CD4-positive, alpha-beta T cell treated with Interleukin-12 subunit alpha and Interleukin-12 subunit beta, for 1 hour (primary cell): ENCODE measurements around the gene GJB2.

ENCODE experiments used
- DNase-seq: peaks from one replicate; pipeline ENCODE4 v3.0.0-alpha.2; 2020

Gene GJB2

GRCh38 chr13:20191311-20192157 lies 1.2 kb downstream of the GJB2 start:
- no peak for DNase-seq

DNA sequence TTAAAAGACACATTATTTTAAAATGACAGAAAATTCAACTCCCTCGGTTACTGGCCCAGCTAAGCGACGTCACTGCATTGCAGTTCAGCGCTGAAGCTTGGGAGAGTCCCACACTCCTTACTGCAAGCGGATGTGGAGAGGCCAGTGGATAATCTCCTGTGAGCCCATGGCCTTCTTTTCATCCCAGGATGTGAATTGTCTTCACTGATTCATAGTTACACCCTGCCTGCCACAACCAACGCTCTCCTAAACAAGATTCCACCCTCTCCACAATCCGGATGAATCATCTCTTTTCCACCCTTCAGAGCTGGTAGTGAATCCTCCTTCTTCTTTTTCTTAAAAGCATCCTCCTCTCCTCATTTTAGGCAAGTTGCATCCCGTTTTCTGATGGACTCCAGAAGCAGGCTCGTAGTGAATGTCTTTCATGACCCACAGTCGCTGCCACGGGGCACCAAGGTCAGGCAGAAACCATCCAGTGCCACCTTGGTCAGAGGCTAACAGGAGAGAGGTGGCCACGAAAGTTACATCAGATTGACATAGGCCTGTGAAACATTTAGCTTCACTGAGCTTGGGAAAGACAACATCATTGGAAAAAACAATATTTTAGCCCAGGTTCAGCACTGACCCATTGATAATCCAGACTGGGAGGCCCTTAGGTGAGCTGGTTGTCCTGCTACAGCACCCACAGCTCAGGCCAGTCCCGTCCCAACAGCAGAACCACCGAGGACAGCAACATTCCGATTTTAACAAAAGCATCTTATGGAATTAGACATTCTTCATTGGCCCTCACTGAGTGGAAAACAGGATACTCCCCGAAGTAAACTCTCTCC lies 2.0 kb downstream of the GJB2 start:
- no peak for DNase-seq

GRCh38 chr13:20190076-20190475 lies 2.7 kb downstream of the GJB2 start:
- no peak for DNase-seq

- no peak for DNase-seq
These were observed 3.8 kb downstream of the GJB2 start for GRCh38 chr13:20188667-20189553.

DNA sequence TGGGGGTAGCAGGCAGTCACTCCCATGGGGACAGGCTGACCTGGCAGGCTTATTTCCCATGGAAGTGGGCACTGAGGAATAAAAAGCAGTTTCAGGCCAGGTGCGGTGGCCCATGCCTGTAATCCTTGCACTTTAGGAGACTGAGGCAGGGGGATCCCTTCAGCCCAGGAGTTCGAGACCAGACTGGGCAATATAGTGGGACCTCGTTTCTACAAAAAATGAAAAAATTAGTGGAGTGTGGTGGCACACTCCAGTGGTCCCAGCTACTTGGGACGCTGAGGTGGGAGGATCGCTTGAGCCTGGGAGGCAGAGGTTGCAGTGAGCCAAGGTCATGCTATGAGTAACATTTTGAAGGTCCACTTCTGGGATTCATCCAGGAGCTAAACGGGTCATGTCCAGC lies 6.0 kb downstream of the GJB2 start:
- no peak for DNase-seq

- no peak for DNase-seq
These were observed 7.2 kb downstream of the GJB2 start for GRCh38 chr13:20185366-20186056.

DNA sequence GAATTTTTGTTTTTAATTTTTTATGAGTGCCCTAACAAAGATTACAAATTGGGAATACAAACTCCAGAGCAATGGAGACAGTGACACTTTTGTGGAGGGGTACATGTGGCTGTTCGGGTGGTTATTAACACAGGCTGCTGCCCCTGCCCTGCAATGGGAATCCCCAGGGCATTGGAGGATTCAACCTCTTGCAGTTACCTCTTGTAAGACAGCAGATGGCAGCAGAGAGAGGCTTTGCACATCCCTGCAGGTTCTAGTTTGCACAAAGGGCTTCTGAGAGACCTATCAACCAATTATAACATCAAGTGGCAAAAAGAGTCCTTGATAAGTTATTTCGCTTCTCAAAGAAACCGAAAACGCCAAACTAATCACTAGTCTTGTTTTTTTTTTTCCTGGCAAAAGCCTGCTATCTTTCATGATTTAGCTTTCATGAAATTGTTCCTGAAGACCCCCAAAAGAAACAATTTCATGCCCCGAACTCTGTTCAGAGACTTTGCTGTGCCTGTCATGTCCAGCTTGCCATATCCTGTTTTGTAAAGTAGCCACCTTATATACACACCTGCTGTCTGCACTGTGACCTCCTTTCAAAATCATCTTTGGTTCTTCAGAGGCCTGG lies 10.4 kb downstream of the GJB2 start:
- peak; percentile 75 for DNase-seq

GRCh38 chr13:20181188-20181587 lies 11.6 kb downstream of the GJB2 start:
- no peak for DNase-seq

DNA sequence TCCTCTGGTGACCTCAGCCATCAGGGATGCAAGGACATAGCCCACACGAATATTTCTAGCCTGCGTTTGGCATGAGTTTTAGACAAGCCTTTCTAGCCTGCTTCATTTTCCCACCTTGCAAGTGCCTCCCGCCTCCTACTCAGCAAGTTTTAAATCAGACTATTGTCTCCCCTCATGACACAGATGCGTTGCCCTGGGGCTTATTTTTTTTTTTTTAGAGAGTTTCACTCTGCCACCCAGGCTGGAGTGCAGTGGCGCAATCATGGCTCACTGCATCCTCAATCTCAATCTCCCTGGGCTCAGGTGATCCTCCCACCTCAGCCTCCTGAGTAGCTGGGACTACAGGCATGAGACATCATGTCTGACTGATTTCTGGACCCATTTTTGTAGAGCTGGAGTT lies 14.6 kb downstream of the GJB2 start:
- DNase-seq = no peak

- no peak for DNase-seq
These were observed 15.5 kb downstream of the GJB2 start for GRCh38 chr13:20177049-20177831.

DNA sequence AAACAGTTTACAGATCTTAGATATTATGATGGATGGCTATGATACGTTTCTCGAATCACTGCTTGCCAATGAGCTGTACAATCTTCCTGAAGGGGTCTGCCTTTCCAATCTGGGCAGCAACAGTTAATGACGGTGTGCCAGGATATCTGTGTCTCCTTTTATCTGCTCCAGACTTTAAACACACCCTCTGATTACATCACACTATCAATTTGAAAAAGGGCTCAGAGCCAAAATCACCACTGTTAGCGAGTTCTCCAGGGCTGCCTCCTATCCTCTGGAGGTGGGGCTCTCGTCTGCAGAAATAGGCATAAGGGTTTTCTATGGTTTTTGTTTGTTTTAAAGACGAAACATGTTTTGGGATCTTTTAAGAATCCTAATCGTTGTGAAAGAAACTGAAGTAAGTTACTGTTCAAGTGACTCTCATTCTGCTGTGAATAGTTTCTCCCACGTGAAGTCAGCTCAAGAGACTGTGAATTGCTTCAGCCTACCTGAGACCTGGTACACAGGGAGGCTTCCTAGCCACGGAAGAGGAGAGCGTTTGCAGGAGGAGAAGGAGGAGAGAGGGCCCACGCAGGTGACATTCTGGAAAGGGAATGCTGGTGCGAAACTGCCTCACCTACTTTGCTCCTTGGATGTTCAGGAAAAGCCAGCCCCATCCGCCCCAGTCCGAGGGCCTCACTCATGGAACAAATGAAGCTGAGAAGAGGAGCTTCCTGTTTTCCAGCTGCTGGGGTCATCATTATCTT lies 16.7 kb downstream of the GJB2 start:
- no peak for DNase-seq

DNA sequence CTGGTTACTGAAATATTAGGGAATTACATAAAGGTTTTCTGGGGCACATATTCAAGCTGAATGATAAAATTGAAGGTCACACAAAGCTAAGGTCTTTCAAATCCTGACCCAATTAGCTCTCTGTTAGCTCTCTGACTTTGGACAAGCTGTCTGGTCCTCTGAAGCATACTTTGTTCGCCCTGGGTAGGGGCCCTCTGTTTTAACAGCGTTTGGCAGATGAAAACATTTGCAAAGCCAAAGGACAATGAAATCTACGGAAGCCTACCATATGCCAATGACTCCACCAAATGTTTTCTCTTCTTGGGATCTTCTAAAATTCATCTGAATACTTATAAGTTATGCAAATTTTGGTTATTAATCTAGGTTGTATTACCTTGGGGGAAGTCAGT lies 17.3 kb downstream of the GJB2 start:
- DNase-seq = no peak

DNA sequence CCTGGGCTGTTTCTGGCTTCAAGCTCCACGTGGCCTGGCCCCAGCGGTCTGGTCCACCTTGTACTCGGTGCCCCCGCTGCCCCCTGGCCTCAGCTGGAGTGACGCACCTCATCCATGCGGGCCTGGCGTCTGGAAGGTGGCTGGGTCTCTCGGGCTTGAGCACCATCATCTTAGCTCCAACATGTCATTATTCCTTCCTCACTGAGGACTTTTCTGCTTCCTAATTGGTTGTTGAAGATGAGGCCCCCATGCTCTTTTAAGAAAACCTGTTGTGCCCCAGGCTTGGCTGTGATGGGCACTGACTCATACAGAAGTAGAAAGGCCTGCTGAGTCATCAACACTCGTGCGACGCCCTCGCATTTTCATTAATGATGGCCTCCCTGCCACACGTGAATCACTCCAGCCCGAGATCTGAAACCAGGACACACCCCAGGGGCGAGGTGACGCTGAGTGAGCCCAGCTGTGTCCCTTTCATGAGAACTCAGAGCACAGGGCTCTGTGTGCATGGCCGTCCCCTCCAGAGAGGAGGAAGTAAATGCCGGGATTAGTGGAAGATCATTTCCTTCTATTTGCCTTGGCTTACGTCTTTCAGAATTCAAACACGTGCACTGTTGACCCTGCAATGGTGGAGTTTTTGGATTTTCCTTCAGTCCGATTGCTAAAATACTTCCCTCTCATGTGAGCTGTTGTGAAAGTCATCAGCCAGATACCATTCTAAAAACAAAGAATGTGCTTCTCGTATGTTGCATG lies 17.9 kb downstream of the GJB2 start:
- peak; percentile 35 for DNase-seq

DNA sequence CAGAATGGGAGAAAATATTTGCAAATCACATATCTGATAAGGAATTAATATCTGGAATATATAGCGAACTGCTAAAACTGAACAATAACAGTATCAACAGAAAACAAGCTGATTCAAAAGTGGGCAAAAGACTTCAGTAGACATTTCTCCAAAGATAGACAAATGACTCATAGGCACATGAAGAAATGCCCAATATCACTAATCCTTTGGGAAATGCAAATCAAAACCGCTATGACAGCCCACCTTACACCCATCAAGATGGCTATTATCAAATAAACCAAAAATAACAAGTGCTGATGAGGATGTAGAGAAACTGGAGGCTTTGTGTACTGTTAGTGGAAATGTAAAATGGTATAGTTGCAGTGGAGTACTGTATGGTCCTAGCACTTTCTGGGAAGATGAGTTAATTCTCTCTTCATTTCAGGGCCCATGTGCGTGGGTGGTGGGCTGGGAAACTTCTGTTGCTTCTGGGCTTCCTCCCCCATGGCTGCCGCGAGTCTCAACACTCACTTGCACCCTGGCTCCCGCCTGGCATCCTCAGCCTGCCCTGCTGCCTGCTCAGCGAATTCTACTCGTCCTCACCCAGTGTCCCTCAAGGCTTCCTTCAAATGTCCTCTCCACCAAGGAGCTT lies 19.5 kb downstream of the GJB2 start:
- DNase-seq = no peak

DNA sequence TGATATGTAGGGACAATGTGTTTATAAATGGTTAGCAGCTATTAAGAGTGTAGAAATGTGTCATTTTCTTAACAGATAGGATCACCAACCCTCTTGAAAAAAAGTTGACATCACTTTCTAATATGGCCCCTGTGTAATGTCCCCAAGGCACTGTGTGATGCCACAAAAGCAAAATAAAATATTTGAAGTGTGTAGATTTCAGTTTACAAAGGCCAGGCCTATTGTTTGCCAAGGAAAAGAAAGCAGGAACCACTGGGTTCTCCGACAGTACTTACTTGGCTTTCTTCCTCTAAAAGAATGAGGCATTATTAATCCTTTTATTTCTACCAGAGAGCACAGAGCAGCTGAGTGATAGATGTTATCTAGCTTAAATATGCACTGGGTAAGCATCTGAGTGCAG lies 21.4 kb downstream of the GJB2 start:
- no peak for DNase-seq

DNA sequence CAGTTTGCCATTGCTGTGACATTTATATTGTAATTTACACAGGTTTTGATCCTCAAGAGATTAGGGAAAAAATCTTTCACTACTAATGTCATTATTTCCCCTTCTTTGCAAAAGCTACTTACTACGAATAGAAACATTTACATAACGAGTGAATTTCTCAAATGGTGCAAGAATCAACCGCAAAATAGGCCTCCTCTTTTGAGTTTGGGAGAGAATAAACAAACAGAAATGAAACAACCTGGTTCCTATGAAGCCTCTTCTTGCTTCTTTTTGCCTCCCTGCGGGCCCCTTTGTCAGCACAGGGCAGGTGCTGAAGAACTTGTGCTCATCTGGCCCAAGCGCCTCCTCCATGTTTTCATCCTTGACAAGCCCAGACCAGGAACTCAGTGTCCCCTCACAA lies 21.8 kb downstream of the GJB2 start:
- DNase-seq = no peak

DNA sequence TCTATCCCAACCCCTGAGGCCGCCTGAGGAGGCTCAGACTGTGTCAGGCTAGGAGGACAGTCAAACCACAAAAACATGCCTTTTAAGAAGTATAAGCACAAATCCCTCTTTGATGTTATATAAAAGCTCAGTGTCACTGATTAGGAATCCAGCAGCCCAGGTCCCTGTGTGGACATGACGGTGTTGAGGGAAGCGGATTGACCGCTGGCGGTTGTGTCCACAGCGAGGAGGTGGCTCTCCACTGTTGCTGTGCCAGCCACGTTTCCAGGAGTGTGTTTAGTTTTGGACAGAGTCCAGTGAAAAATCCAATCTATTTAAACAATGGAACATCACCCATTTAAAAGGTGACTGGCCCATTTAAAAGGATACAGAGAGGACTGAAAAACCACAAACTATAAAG lies 24.3 kb downstream of the GJB2 start:
- no peak for DNase-seq

DNA sequence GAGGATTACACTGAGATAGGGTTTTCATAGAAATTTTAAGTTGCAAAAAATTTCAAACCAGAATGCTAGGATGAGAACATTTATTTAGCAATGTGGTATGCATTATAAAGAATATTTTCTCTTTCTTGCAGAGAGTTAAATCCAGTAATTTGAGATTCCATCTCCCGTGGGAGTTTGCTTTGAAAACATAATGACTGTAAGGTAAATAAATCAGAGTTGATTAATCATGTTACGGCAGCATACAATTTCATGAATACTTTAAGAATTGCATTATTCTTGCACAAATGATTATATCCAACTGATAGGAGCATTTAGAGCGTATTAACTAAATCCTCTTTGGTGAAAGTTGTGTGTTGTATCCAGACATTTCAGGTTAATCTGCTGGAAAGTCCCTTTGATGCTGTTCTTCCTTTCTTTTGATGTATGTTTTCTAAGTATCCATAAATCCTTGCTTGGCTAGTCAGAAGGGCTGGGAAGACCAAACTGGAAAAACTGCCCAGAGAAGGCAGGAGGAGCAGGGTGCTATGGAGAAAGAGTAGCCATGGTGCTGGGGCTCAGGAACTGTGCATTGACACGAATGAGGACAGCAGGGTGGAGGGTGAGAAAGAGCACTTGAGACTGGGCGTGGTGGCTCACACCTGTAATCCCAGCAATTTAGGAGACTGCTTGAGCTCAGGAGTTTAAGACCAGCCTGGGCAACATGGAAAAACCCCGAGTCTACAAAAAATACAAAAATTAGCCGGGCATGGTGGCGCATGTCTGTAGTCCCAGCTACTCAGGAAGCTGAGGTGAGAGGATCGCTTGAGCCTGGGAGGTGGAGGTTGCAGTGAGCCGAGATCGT lies 27.1 kb downstream of the GJB2 start:
- DNase-seq = no peak
